ENCODE data around the gene C19orf44. TPM values are rescaled to one million over a fixed set of nuclear protein-coding genes. Genes with fewer than 3 reads are reported as not detected.

Gene C19orf44
- polyA plus RNA-seq, 2 of the 4 experiments (the other 2 are of a cell fraction) = 2.9 to 3.0 TPM

DNA sequence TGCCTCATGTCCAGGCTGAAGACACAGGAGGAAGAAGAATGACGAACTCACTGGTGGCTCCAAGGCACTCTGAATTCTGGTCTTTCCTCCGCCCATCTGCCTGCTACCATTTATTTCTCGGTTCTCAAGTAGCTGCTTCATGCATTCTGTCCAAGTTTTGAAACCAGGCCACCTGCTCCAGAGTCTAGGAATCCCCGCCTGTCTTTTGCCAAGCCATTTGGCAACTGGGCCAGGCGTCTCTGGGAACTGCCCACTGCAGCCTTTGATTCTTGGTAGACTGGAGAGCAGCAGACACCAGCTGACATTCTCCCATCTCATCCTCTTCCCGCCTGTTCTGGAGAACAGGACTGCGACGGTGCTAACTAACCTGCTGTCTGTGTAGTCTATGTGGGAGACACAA, 65.2 kb downstream of the C19orf44 start (continued):
- TF ChIP-seq, protein P1, sequence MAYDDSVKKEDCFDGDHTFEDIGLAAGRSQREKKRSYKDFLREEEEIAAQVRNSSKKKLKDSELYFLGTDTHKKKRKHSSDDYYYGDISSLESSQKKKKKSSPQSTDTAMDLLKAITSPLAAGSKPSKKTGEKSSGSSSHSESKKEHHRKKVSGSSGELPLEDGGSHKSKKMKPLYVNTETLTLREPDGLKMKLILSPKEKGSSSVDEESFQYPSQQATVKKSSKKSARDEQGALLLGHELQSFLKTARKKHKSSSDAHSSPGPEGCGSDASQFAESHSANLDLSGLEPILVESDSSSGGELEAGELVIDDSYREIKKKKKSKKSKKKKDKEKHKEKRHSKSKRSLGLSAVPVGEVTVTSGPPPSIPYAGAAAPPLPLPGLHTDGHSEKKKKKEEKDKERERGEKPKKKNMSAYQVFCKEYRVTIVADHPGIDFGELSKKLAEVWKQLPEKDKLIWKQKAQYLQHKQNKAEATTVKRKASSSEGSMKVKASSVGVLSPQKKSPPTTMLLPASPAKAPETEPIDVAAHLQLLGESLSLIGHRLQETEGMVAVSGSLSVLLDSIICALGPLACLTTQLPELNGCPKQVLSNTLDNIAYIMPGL (CRISPR knock-in tag; IDR thresholded peaks at IDR 0.05; ENCODE audit: borderline replicate concordance) = no peak
- no peak for TF ChIP-seq JUN (IDR thresholded peaks at IDR 0.05)
- TF ChIP-seq, protein P2, sequence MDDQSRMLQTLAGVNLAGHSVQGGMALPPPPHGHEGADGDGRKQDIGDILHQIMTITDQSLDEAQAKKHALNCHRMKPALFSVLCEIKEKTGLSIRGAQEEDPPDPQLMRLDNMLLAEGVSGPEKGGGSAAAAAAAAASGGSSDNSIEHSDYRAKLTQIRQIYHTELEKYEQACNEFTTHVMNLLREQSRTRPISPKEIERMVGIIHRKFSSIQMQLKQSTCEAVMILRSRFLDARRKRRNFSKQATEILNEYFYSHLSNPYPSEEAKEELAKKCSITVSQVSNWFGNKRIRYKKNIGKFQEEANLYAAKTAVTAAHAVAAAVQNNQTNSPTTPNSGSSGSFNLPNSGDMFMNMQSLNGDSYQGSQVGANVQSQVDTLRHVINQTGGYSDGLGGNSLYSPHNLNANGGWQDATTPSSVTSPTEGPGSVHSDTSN (IDR thresholded peaks at IDR 0.05) = no peak

DNA sequence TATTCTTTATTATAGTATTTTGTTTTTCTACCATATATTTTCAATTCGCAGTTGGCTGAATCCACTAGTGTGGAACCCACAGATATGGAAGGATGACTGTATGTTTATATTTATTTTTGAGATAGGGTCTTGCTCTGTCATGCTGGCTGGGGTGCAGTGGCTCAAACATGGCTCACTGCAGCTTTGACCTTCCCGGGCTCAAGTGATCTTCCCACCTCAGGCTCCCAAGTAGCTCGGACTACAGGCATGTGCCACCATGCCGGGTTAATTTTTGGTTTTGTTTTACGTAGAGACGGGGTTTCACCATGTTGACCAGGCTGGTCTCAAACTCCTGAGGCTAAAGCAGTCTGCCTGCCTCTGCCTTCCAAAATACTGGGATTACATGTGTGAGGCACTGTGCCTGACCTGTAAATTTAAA, 66.4 kb downstream of the C19orf44 start:
- DNase-seq (ENCODE audit: low read depth in 1 of 2, low spot score in 1 of 2) (no peak), ATAC-seq (no peak), FAIRE-seq (no peak)
- ChIA-PET CTCF (interaction anchor here (0.6 to 0.8 kb wide), 2 partner anchors 9 to 31 kb away, joined by 3 to 5 read pairs; no protein-coding TSS in a partner anchor), POLR2A (interaction anchor here (0.9 kb wide), 1 partner anchor 20 kb away, joined by 3 read pairs; the partner anchor contains the start of gene CHERP)
- no peak for TF ChIP-seq NFE2L2 (conservative IDR thresholded peaks at IDR 0.05; ENCODE audit: low read length)
- no peak for TF ChIP-seq HOXA7 (CRISPR knock-in tag; IDR thresholded peaks at IDR 0.05)
- no peak for TF ChIP-seq CHD2 (IDR thresholded peaks at IDR 0.05; ENCODE audit: low read length, partially characterized antibody)
- TF ChIP-seq GATA3 (IDR thresholded peaks at IDR 0.05; ENCODE audit: borderline replicate concordance) = no peak
- TF ChIP-seq, protein P3, sequence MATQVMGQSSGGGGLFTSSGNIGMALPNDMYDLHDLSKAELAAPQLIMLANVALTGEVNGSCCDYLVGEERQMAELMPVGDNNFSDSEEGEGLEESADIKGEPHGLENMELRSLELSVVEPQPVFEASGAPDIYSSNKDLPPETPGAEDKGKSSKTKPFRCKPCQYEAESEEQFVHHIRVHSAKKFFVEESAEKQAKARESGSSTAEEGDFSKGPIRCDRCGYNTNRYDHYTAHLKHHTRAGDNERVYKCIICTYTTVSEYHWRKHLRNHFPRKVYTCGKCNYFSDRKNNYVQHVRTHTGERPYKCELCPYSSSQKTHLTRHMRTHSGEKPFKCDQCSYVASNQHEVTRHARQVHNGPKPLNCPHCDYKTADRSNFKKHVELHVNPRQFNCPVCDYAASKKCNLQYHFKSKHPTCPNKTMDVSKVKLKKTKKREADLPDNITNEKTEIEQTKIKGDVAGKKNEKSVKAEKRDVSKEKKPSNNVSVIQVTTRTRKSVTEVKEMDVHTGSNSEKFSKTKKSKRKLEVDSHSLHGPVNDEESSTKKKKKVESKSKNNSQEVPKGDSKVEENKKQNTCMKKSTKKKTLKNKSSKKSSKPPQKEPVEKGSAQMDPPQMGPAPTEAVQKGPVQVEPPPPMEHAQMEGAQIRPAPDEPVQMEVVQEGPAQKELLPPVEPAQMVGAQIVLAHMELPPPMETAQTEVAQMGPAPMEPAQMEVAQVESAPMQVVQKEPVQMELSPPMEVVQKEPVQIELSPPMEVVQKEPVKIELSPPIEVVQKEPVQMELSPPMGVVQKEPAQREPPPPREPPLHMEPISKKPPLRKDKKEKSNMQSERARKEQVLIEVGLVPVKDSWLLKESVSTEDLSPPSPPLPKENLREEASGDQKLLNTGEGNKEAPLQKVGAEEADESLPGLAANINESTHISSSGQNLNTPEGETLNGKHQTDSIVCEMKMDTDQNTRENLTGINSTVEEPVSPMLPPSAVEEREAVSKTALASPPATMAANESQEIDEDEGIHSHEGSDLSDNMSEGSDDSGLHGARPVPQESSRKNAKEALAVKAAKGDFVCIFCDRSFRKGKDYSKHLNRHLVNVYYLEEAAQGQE (IDR thresholded peaks at IDR 0.05) = no peak
- TF ChIP-seq, protein P4, sequence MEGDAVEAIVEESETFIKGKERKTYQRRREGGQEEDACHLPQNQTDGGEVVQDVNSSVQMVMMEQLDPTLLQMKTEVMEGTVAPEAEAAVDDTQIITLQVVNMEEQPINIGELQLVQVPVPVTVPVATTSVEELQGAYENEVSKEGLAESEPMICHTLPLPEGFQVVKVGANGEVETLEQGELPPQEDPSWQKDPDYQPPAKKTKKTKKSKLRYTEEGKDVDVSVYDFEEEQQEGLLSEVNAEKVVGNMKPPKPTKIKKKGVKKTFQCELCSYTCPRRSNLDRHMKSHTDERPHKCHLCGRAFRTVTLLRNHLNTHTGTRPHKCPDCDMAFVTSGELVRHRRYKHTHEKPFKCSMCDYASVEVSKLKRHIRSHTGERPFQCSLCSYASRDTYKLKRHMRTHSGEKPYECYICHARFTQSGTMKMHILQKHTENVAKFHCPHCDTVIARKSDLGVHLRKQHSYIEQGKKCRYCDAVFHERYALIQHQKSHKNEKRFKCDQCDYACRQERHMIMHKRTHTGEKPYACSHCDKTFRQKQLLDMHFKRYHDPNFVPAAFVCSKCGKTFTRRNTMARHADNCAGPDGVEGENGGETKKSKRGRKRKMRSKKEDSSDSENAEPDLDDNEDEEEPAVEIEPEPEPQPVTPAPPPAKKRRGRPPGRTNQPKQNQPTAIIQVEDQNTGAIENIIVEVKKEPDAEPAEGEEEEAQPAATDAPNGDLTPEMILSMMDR (IDR thresholded peaks at IDR 0.05) = no peak
- TF ChIP-seq ZSCAN20 (CRISPR knock-in tag; IDR thresholded peaks at IDR 0.05) = no peak
- no peak for TF ChIP-seq TFCP2L1 (CRISPR knock-in tag; IDR thresholded peaks at IDR 0.05)
- no peak for TF ChIP-seq JUN (IDR thresholded peaks at IDR 0.05)
- no peak for TF ChIP-seq RCOR1 (IDR thresholded peaks at IDR 0.05; ENCODE audit: low read depth, low read length)
- no peak for TF ChIP-seq MAFK (IDR thresholded peaks at IDR 0.05; ENCODE audit: partially characterized antibody)
- no peak for TF ChIP-seq KDM1A (IDR thresholded peaks at IDR 0.05; ENCODE audit: low read depth)
- TF ChIP-seq TP53 (CRISPR knock-in tag; IDR thresholded peaks at IDR 0.05) = no peak
- no peak for TF ChIP-seq PHF8 (IDR thresholded peaks at IDR 0.05; ENCODE audit: borderline replicate concordance, low read depth)
- TF ChIP-seq RNF2 (IDR thresholded peaks at IDR 0.05; ENCODE audit: borderline replicate concordance, low read depth) = no peak
- 93% methylated on average over 5 of the region's 6 CpGs for WGBS (ENCODE audit: missing lambda C conversion rate)
- H3K4me2 ChIP-seq = no peak overlapping the region
- H3K27ac ChIP-seq = no peak overlapping the region
- H3K4me1 ChIP-seq = no peaks in the 10 kb centered on the region
- no peak overlapping the region for H3K4me3 ChIP-seq
- no peaks in the 10 kb centered on the region for H3K9me3 ChIP-seq

Measured in A549 (cell line).